GM21526 (cell line): ENCODE results near the gene ACAN.

Source experiments
- ATAC-seq: cut with Tn5 transposase; IDR thresholded peaks from one replicate; pipeline ENCODE4 v1.9.1; 2021; ENCODE audit warnings: moderate library complexity; ENCODE audit not compliant: unreplicated experiment, low FRiP score

Gene ACAN

DNA sequence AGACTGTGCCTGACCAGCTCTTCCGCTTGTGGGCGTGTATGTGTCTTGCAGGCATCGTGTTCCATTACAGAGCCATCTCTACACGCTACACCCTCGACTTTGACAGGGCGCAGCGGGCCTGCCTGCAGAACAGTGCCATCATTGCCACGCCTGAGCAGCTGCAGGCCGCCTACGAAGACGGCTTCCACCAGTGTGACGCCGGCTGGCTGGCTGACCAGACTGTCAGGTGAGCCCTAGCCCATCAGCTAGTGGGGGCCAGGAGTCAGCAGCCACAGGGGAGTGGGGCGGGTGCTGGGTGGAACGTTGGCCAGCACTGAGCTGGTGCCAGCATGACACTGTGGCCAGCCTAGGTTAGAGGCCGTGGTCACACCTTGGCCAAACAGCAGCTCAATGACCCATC, 36.7 kb downstream of the ACAN start:
- no peak for ATAC-seq

- ATAC-seq, result no peak
Measured at GRCh38 chr15:88841236-88841635, 38.0 kb downstream of the ACAN start.

DNA sequence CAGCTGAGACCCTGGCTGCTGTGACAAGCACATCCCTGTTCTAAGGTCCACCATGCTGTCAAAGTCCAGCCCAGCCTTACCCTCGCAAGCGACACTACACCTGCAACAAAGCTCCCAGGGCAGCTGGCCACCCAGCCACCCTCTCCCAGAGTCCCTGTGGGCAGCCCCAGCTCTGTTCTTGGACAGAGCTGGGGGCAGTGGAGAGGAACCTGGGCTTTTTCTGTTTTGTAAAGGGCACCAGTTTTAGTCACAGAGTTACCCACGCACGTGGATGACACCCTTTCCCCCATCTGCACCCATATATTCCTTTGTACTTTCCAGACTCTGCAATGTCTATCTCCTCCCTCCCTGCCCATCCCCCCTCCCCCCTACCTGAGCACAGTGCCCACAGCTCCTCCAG, 38.9 kb downstream of the ACAN start:
- no peak for ATAC-seq

GRCh38 chr15:88843334-88843733, 40.1 kb downstream of the ACAN start:
- no peak for ATAC-seq

DNA sequence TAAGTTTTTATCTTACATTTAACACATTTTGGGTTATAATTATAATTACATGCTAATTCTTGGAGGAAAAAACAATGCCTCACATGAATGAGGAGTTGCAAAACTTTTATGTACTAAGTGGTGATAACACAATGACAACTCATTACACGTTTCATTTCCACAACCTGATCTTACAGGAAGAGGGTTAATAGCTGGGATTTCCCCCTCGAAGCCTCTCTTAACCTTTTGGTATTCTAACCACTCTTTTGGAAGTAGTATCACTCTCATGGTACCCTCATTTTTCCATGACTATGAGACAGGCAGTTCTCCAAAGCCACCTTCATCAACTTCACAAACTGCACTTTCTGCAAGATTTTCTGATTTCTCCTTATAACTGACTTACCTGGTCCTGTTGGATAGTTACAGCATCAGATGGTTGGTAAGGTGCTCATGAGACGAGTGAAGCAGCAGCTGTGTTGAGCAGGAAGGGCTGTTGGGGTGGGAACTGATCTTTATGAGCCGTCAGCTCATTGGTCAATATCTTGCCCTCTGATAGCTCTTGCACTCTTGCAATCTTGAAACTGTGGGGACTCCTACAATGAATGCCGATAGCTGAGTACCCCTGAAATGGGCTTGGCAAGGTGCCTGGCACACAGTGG, 41.6 kb downstream of the ACAN start:
- ATAC-seq, result no peak

- no peak for ATAC-seq
Measured at GRCh38 chr15:88845616-88846015, 42.4 kb downstream of the ACAN start.

GRCh38 chr15:88847144-88847543, 43.9 kb downstream of the ACAN start:
- ATAC-seq, result no peak

- ATAC-seq, result no peak
Measured at GRCh38 chr15:88848203-88848602, 45.0 kb downstream of the ACAN start.

DNA sequence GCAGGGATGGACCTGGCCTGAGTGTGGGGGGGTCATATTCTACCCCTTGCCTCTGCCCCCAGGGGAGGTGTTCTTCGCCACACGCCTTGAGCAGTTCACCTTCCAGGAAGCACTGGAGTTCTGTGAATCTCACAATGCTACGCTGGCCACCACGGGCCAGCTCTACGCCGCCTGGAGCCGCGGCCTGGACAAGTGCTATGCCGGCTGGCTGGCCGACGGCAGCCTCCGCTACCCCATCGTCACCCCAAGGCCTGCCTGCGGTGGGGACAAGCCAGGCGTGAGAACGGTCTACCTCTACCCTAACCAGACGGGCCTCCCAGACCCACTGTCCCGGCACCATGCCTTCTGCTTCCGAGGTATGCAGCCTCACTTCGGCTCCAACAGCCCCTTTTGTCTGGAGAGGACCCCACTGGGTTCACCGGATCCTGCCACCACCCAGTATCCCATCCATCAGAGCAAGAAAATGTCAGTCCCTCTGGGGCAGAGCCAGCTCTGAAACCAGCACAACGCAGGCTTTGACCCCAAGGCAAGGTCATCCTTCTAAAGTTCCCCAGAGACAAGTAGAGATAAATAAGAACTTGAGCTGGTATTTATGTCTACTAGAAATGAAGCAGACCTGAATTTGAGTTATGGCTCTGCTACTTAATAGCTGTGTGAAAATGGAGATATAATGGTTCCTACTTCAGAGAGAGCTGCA, 46.3 kb downstream of the ACAN start:
- ATAC-seq, result no peak

GRCh38 chr15:88852476-88852875, 49.2 kb downstream of the ACAN start:
- ATAC-seq, result no peak

GRCh38 chr15:88858934-88859333, 55.7 kb downstream of the ACAN start:
- no peak for ATAC-seq

GRCh38 chr15:88859550-88859949, 56.3 kb downstream of the ACAN start:
- ATAC-seq, result no peak

GRCh38 chr15:88860212-88860611, 57.0 kb downstream of the ACAN start:
- no peak for ATAC-seq

DNA sequence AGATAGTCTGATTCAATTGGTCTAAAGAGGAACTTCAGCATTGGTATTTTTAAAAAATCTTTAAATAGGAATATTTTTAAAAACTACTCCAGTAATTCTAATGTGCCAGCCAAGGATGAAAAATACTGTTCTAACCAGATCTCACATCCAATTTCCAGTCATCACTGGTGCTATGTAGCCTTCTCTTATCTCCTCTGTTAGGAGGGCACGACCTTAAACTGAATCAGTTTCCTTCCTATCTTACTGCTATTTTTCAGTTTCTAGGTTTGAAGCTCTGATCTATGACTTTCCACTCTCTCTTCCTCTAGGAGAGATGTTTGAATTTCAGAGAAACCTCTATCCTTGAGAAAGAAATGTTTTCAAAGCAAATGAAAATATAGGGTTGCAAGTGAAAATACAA, 60.2 kb downstream of the ACAN start:
- ATAC-seq, result no peak

- ATAC-seq, result no peak
Measured at GRCh38 chr15:88864861-88865497, 61.7 kb downstream of the ACAN start.

GRCh38 chr15:88865498-88866099, 62.4 kb downstream of the ACAN start:
- ATAC-seq, result no peak

DNA sequence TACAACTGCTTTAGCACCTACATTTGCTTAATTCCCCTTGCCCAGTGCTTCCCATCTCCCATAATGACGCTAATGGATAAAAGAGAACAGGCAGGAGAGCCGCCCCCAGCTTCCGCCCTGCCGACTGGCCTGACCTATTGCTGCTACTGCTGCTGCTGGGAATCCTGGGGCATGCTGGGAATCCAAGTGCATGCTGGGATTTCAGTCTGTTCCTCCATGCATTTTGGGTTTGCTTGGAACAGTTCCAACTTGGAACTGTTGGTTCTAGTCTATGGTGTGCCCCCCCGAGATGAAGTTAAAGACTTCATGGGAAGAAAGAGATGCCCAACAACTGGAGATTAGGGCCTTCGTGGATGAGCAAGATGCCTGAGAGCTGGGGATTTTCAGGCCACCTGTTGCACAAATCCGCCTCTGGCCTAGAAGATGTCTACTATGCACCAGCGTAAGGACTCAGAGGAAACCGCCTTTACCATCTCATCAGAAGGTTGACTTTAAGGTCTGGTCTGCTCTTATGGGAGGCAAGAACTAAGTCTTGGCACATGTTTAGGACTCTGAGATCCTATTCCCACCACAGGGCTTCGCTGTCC, 63.2 kb downstream of the ACAN start:
- no peak for ATAC-seq

DNA sequence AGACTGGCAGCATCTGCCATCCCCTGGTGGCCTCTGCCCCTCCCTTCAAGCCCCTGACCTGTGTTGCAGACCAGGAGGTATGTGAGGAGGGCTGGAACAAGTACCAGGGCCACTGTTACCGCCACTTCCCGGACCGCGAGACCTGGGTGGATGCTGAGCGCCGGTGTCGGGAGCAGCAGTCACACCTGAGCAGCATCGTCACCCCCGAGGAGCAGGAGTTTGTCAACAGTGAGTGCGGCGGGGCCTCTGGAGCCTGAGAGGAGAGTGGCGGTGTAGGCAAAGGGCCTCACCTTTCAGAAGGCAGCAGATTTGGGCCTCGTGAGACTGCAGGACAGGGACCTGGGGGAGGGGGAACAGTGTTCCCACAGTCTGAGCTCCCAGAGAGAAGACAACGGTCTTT, 68.1 kb downstream of the ACAN start:
- no peak for ATAC-seq

DNA sequence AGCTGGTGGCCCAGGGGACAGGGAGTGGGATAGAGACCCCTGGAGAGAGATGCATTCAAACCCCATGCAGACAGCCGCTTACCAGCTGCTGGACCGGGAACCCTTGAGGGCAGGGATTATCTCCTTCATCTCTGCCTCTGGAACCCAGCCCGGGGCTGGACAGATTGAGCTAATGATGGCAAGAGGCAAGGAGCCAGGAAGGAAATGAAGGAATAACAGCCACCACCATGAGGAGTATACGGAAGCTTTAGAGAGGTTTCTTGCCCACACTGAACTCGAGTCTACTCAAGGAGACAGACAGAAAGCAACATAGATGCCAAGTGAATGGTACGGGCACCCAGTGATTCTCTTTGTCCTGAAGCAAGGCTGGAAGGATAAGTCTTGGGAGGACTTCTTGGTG, 68.9 kb downstream of the ACAN start:
- ATAC-seq, result no peak

GRCh38 chr15:88872706-88873105, 69.5 kb downstream of the ACAN start:
- no peak for ATAC-seq

DNA sequence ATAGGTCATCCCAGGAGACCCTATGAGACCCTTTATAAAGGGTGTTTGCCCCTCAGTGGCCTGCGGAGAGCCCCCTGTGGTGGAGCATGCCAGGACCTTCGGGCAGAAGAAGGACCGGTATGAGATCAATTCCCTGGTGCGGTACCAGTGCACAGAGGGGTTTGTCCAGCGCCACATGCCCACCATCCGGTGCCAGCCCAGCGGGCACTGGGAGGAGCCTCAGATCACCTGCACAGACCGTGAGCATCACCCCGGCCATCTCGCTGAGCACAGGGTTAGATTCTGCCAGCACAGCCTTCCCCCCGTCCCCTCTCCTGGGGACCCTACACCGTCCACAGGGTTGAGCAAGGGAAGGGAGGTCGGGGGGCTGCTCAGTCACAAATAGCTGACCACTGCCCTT, 70.5 kb downstream of the ACAN start:
- ATAC-seq, result no peak
